ENCODE data around the gene PSMF1. TPM values are rescaled to one million over a fixed set of nuclear protein-coding genes. Genes with fewer than 3 reads are reported as not detected.

PSMF1 gene
- total and polyA plus RNA-seq, 4 donors, result 37.5 to 161 (median 68.2) TPM

GRCh38 chr20:1195226-1195625 lies 76.8 kb downstream of the PSMF1 start:
- Histone ChIP-seq H3K9ac (ENCODE audit: insufficient read depth in 1 of 2, low read length in 2 of 2) (no peak overlapping the region), H3K36me3 (ENCODE audit: control insufficient read depth in 4 of 4, insufficient read depth in 4 of 4, low read length in 4 of 4) (no peaks in the 10 kb centered on the region), H3K4me3 (no peak overlapping the region), H3K27me3 (ENCODE audit: control insufficient read depth in 3 of 3, insufficient read depth in 3 of 3, low read length in 2 of 3) (peaks cover 0 to 3% (median 0%) of the 10 kb centered on the region in 3 donors), H3K4me1 (ENCODE audit: control insufficient read depth in 5 of 5, insufficient read depth in 5 of 5, low read length in 5 of 5) (peaks cover 0 to 49% (median 12%) of the 10 kb centered on the region in 5 donors), H3K9me3 (ENCODE audit: control insufficient read depth in 4 of 4, insufficient read depth in 3 of 4, low read length in 3 of 4) (no peaks in the 10 kb centered on the region), H3K27ac (ENCODE audit: low read depth in 1 of 2, low read length in 1 of 2) (no peak overlapping the region)
- WGBS, 2 donors, result 97% methylated on average over 1 of the region's 1 CpG
- DNase-seq, result no peak
- TF ChIP-seq CTCF (IDR thresholded peaks at IDR 0.05; ENCODE audit: control extremely low read depth, extremely low read depth), result no peak
- ATAC-seq (ENCODE audit: insufficient read depth, low FRiP score), result no peak

GRCh38 chr20:1196634-1197033 lies 78.2 kb downstream of the PSMF1 start:
- TF ChIP-seq CTCF (IDR thresholded peaks at IDR 0.05; ENCODE audit: control extremely low read depth, extremely low read depth), result no peak

DNA sequence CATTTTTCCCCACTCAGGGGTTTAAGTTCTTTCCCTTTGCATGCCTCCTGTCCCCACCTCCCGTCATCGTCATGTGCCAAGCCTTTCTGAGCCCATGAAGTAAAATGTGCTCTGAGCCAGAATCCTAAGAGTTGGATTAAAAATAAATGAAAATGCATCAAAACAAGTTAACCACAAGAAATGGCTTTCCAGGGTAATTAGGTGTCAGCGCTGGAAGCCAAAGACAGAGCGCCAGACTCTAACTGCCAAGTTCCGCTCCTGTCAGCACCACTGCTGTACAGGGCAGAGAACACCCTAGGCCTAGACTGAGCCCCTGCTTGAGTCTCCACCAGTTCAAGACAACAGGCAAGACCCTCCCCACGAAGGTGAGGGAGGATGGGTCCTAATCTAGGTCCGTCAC lies 79.4 kb downstream of the PSMF1 start:
- 73 to 84% methylated on average over 7 of the region's 7 CpGs for WGBS, 2 donors
- peaks cover 0 to 38% (median 7%) of the 10 kb centered on the region in 5 donors for H3K4me1 ChIP-seq (ENCODE audit: control insufficient read depth in 5 of 5, insufficient read depth in 5 of 5, low read length in 5 of 5)

More at GRCh38 chr20:1196634-1197033, 78.2 kb downstream of the PSMF1 start:
- peaks cover 0 to 3% (median 0%) of the 10 kb centered on the region in 3 donors for H3K27me3 ChIP-seq (ENCODE audit: control insufficient read depth in 3 of 3, insufficient read depth in 3 of 3, low read length in 2 of 3)
- H3K27ac ChIP-seq (ENCODE audit: low read depth in 1 of 2, low read length in 1 of 2), result no peak overlapping the region
- H3K9ac ChIP-seq (ENCODE audit: insufficient read depth in 1 of 2, low read length in 2 of 2), result no peak overlapping the region
- no peaks in the 10 kb centered on the region for H3K9me3 ChIP-seq (ENCODE audit: control insufficient read depth in 4 of 4, insufficient read depth in 3 of 4, low read length in 3 of 4)
- peaks cover 0 to 41% (median 7%) of the 10 kb centered on the region in 5 donors for H3K4me1 ChIP-seq (ENCODE audit: control insufficient read depth in 5 of 5, insufficient read depth in 5 of 5, low read length in 5 of 5)
- no peaks in the 10 kb centered on the region for H3K36me3 ChIP-seq (ENCODE audit: control insufficient read depth in 4 of 4, insufficient read depth in 4 of 4, low read length in 4 of 4)
- 76 to 86% methylated on average over 2 of the region's 2 CpGs for WGBS, 2 donors
- no peak for DNase-seq
- H3K4me3 ChIP-seq, result no peak overlapping the region
- ATAC-seq (ENCODE audit: insufficient read depth, low FRiP score), result no peak

More for the DNA sequence above, 79.4 kb downstream of the PSMF1 start:
- Histone ChIP-seq H3K9ac (ENCODE audit: insufficient read depth in 1 of 2, low read length in 2 of 2) (no peak overlapping the region), H3K27me3 (ENCODE audit: control insufficient read depth in 3 of 3, insufficient read depth in 3 of 3, low read length in 2 of 3) (peaks cover 0 to 3% (median 0%) of the 10 kb centered on the region in 3 donors), H3K27ac (ENCODE audit: low read depth in 1 of 2, low read length in 1 of 2) (no peak overlapping the region), H3K4me3 (no peak overlapping the region), H3K36me3 (ENCODE audit: control insufficient read depth in 4 of 4, insufficient read depth in 4 of 4, low read length in 4 of 4) (no peaks in the 10 kb centered on the region), H3K9me3 (ENCODE audit: control insufficient read depth in 4 of 4, insufficient read depth in 3 of 4, low read length in 3 of 4) (no peaks in the 10 kb centered on the region)
- no peak for TF ChIP-seq CTCF (IDR thresholded peaks at IDR 0.05; ENCODE audit: control extremely low read depth, extremely low read depth)
- DNase-seq, result peak; percentile 82 to 93 (median 90)
- ATAC-seq (ENCODE audit: insufficient read depth, low FRiP score), result no peak
